WI38 (cell line): ENCODE results near the gene GRIK3.

ENCODE experiments used
- H3K4me3 ChIP-seq: 2 replicates; pipeline ENCODE4 v1.5.1; 2011; ENCODE audit warnings: low read depth, mild to moderate bottlenecking, control low read depth, low read length
- TF ChIP-seq, protein P1 (sequence below): IDR thresholded peaks from 2 replicates; pipeline ENCODE4 v1.5.1; 2012; ENCODE audit warnings: low read depth, mild to moderate bottlenecking, control low read depth, low read length

The GRIK3 gene

DNA sequence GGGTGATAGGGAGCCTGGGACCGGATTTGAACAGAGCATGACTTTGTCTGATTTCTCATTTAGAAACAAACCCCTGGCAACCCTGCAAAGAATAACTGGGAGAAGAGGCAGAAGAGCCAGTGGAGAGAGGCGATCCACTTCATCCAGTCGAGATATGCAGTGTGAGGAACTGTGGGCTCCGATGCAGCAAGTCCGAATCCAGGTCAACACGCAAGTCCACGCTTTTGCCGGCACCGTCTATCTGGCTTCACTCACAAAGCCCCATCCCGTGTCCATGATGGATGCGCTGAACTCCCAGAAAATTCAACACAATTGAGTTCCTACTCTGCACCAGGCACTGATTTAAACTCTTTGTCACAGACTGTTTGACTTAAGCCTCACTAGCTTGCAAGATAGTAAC, 191.3 kb downstream of the GRIK3 start:
- H3K4me3 ChIP-seq, result no peak overlapping the region
- TF ChIP-seq, protein P1, sequence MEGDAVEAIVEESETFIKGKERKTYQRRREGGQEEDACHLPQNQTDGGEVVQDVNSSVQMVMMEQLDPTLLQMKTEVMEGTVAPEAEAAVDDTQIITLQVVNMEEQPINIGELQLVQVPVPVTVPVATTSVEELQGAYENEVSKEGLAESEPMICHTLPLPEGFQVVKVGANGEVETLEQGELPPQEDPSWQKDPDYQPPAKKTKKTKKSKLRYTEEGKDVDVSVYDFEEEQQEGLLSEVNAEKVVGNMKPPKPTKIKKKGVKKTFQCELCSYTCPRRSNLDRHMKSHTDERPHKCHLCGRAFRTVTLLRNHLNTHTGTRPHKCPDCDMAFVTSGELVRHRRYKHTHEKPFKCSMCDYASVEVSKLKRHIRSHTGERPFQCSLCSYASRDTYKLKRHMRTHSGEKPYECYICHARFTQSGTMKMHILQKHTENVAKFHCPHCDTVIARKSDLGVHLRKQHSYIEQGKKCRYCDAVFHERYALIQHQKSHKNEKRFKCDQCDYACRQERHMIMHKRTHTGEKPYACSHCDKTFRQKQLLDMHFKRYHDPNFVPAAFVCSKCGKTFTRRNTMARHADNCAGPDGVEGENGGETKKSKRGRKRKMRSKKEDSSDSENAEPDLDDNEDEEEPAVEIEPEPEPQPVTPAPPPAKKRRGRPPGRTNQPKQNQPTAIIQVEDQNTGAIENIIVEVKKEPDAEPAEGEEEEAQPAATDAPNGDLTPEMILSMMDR, result no peak

GRCh38 chr1:36842448-36842847, 191.9 kb downstream of the GRIK3 start:
- TF ChIP-seq, protein P1, result no peak
- no peak overlapping the region for H3K4me3 ChIP-seq

GRCh38 chr1:36839485-36839884, 194.8 kb downstream of the GRIK3 start:
- H3K4me3 ChIP-seq, result no peak overlapping the region
- TF ChIP-seq, protein P1, result no peak

DNA sequence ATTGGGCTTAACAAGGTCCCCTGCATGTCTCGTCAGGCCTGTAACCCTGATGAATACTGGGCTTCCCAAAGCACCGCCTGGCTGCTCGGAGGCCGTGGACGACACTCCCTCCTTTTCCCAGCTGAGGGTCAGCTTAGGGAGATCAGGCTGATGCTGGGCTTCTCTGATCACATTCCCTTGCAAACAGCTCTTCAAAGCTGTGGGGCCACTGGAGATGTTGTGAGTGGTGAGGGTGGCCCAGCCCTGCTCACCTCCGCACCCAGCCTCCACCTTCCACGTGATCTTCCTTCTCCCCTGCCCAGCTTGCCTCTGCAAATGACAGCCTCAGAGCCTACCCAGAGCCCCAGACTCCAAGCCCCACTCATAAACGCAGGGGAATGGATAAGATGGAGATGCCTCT, 195.4 kb downstream of the GRIK3 start:
- TF ChIP-seq, protein P1, result no peak
- no peak overlapping the region for H3K4me3 ChIP-seq

- no peak overlapping the region for H3K4me3 ChIP-seq
- TF ChIP-seq, protein P1, result no peak
Observed at GRCh38 chr1:36836916-36837315, 197.4 kb downstream of the GRIK3 start.

GRCh38 chr1:36836196-36836883, 198.0 kb downstream of the GRIK3 start:
- TF ChIP-seq, protein P1, result no peak
- H3K4me3 ChIP-seq, result no peak overlapping the region

DNA sequence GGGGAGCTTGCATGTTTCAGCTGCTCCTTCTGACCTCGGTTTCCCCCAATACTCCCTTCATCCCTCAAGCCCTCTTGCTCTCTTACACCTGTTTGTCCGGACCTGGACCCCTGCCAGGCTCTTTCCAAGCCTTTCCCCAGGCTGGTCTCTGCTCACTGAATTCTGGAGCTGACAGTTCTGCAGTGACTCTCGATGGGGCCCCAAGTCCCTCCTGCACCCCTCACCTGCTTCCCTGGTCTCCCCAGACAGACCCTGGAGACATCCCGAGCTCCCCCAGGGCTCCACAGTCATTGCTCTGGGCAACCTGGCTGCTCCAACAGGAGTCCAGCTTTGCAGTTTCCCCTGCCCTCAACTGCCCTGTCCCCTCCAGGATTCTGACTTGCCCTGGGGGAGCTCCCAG, 198.6 kb downstream of the GRIK3 start:
- no peak overlapping the region for H3K4me3 ChIP-seq
- TF ChIP-seq, protein P1, result no peak
